Endothelial cell of umbilical vein (primary cell): ENCODE results near the gene CACNA1C. TPM values are rescaled to one million over a fixed set of nuclear protein-coding genes. Genes with fewer than 3 reads are reported as not detected.

Experiments used
- BruUV-seq: library from RNA; stranded (reverse); fragments of 400-500 nt; replicated peaks from 2 replicates; lab custom pipeline; 2021; lab: Mats Ljungman, UMichigan
- CTCF ChIA-PET: fragments of 300-600, 350-600 bp; sonication (Branson Sonifier 250); formaldehyde crosslinking; loops from one replicate; lab custom pipeline; 2021; ENCODE audit warnings: antibody characterized with exemption, inconsistent platforms; lab: Charles Lee
- POLR2A ChIA-PET: fragments of 300-600, 350-600 bp; sonication (Branson Sonifier 250); formaldehyde crosslinking; loops from one replicate; lab custom pipeline; 2021; ENCODE audit warnings: antibody characterized with exemption, inconsistent platforms; lab: Charles Lee
- DNase-seq: peaks from one replicate; pipeline ENCODE4 v3.0.0-alpha.2; 2011; ENCODE audit warnings: low read depth, low spot score
- FAIRE-seq: peaks from 2 replicates; lab custom pipeline; 2011; peaks lifted over from hg19 to GRCh38; lab: Jason Lieb, UNC
- H2AFZ ChIP-seq: 2 replicates; pipeline ENCODE4 v1.6.0; 2012; ENCODE audit warnings: low read depth, low read length, control low read depth, inconsistent platforms
- H3K27ac ChIP-seq: 2 replicates; pipeline ENCODE4 v1.5.1; 2011; ENCODE audit warnings: low read depth, mild to moderate bottlenecking, control low read depth, low read length, moderate library complexity; ENCODE audit not compliant: insufficient read depth
- H3K27me3 ChIP-seq, 2 experiments: 2 replicates each; pipeline versions ENCODE4 v1.6.0 to v1.6.1; 2011; ENCODE audit warnings: low read length in 2 of 2, mixed read lengths in 1 of 2; ENCODE audit not compliant: control insufficient read depth in 2 of 2, insufficient read depth in 2 of 2
- H3K36me3 ChIP-seq, 2 experiments: 2 replicates in 1 of 2; 3 replicates in 1 of 2; pipeline ENCODE4 v1.5.1; 2011; ENCODE audit warnings: low read length in 2 of 2, mild to moderate bottlenecking in 1 of 2, moderate library complexity in 1 of 2; ENCODE audit not compliant: control insufficient read depth in 2 of 2, insufficient read depth in 2 of 2; ENCODE audit errors: extremely low read depth in 1 of 2
- H3K4me1 ChIP-seq: 3 replicates; pipeline ENCODE4 v1.5.1; 2011; ENCODE audit warnings: mild to moderate bottlenecking, low read length; ENCODE audit not compliant: control insufficient read depth, insufficient read depth; ENCODE audit errors: extremely low read depth
- H3K4me2 ChIP-seq: 2 replicates; pipeline ENCODE4 v1.6.1; 2011; ENCODE audit warnings: low read length, control low read depth, mixed read lengths; ENCODE audit not compliant: insufficient read depth
- H3K4me3 ChIP-seq, 3 experiments: fragments of 200-600 bp in 1 of 3; sonication (generic), shearing (Covaris generic) in 1 of 3; replicated peaks in 1 of 3; 2 replicates each; pipeline ENCODE4 v1.5.1; 2011 to 2016; ENCODE audit warnings: control low read depth in 3 of 3, low read length in 3 of 3, mild to moderate bottlenecking in 2 of 3, inconsistent platforms in 1 of 3, low read depth in 1 of 3, moderate library complexity in 1 of 3; ENCODE audit not compliant: insufficient read depth in 1 of 3
- H3K79me2 ChIP-seq: 2 replicates; pipeline ENCODE4 v1.6.0; 2012; ENCODE audit warnings: low read length, inconsistent platforms; ENCODE audit not compliant: control insufficient read depth, insufficient read depth
- H3K9ac ChIP-seq: replicated peaks from 2 replicates; pipeline ENCODE3; 2011; ENCODE audit warnings: low read length, control low read depth; ENCODE audit not compliant: insufficient read depth; ENCODE audit errors: extremely low read depth
- H3K9me1 ChIP-seq: replicated peaks from 3 replicates; pipeline ENCODE4 v1.6.0; 2011; ENCODE audit warnings: mild to moderate bottlenecking, low read length; ENCODE audit not compliant: control insufficient read depth, insufficient read depth; ENCODE audit errors: extremely low read depth
- H3K9me3 ChIP-seq: replicated peaks from 2 replicates; pipeline ENCODE4 v1.5.1; 2012; ENCODE audit warnings: low read length, inconsistent platforms; ENCODE audit not compliant: control insufficient read depth, insufficient read depth
- H4K20me1 ChIP-seq: replicated peaks from 2 replicates; pipeline ENCODE3; 2011; ENCODE audit warnings: mild to moderate bottlenecking, low read length; ENCODE audit not compliant: control insufficient read depth, insufficient read depth; ENCODE audit errors: extremely low read depth
- CTCF ChIP-seq, 2 donors: IDR thresholded peaks; 1 replicate in 1 of 2; 2 replicates in 1 of 2; pipeline ENCODE4 v1.5.1; 2011; ENCODE audit warnings: low read length in 2 of 2, mild to moderate bottlenecking in 2 of 2, moderate library complexity in 2 of 2, control low read depth in 1 of 2, inconsistent platforms in 1 of 2, low read depth in 1 of 2; ENCODE audit not compliant: insufficient read depth in 1 of 2; ENCODE audit errors: extremely low read depth in 1 of 2
- EZH2 ChIP-seq: IDR thresholded peaks from 2 replicates; pipeline ENCODE4 v1.6.1; 2012; ENCODE audit warnings: borderline replicate concordance, low read depth, mild to moderate bottlenecking, moderate library complexity, low read length, inconsistent platforms; ENCODE audit not compliant: severe bottlenecking
- FOS ChIP-seq: IDR thresholded peaks from 2 replicates; pipeline ENCODE4 v1.6.1; 2011; ENCODE audit warnings: mild to moderate bottlenecking, low read length, moderate library complexity, borderline replicate concordance; ENCODE audit not compliant: insufficient read depth
- GATA2 ChIP-seq: IDR thresholded peaks from 2 replicates; pipeline ENCODE4 v1.7.0; 2011; ENCODE audit warnings: low read depth, mild to moderate bottlenecking, moderate library complexity, mixed read lengths, low read length; ENCODE audit not compliant: insufficient read length, insufficient read depth
- JUN ChIP-seq: IDR thresholded peaks from 2 replicates; pipeline ENCODE4 v1.6.1; 2011; ENCODE audit warnings: borderline replicate concordance, low read depth; ENCODE audit not compliant: insufficient read length, insufficient read depth
- MAX ChIP-seq: IDR thresholded peaks from 2 replicates; pipeline ENCODE4 v1.6.1; 2011; ENCODE audit not compliant: insufficient read depth, insufficient read length
- MYC ChIP-seq: IDR thresholded peaks from one replicate; pipeline ENCODE4 v1.6.1; 2011; ENCODE audit warnings: mild to moderate bottlenecking, low read depth, low read length
- POLR2A ChIP-seq: IDR thresholded peaks from 2 replicates; pipeline ENCODE4 v1.6.1; 2012; ENCODE audit warnings: low read depth, mild to moderate bottlenecking, control low read depth, low read length
- POLR2AphosphoS5 ChIP-seq: IDR thresholded peaks from 2 replicates; pipeline ENCODE4 v1.6.1; 2012; ENCODE audit warnings: low read depth, mild to moderate bottlenecking, control low read depth, low read length, moderate library complexity; ENCODE audit not compliant: insufficient read depth
- dilution Hi-C: fragments of 300-500 bp; cut with MboI; formaldehyde crosslinking; loops from one replicate; pipeline ENCODE4 v1.15.0; 2019; ENCODE audit warnings: low sequenced_read_pairs; ENCODE audit not compliant: extremely low pct_ligation_motif_present
- intact Hi-C: fragments of 100-400 bp; cut with micrococcal nuclease; formaldehyde crosslinking; loops from one replicate; pipeline ENCODE4 v1.10.0; 2022
- polyA plus RNA-seq, 4 experiments: library from polyadenylated mRNA; depleted of rRNA in 3 of 4; stranded (reverse) in 3 of 4; unstranded in 1 of 4; fragments of >200 nt; gene quantifications; 2 replicates each; pipeline versions ENCODE4 v1.2.1 to v1.2.3, GENCODE V29; 2011 to 2012; ENCODE audit warnings: missing spikeins in 1 of 4
- total RNA-seq: library from RNA; stranded (reverse); gene quantifications from 2 replicates; pipeline ENCODE4 v1.2.3, GENCODE V29; 2021

CACNA1C gene
- total and polyA plus RNA-seq, 2 donors (not counting 3 experiments of a cell fraction or from before 2014, with no cell fraction given) = not detected

- no peak overlapping the region for H3K4me3 ChIP-seq
- no peak overlapping the region for H3K9ac ChIP-seq
- dilution Hi-C loops (no loop called here), intact Hi-C loops (no loop called here)
- BruUV-seq = no TSS peak
- no peak overlapping the region for H3K27ac ChIP-seq
- H3K4me1 ChIP-seq = no peaks in the 10 kb centered on the region
- H4K20me1 ChIP-seq = no peaks in the 10 kb centered on the region
- no peaks in the 10 kb centered on the region for H3K36me3 ChIP-seq
- H3K9me3 ChIP-seq = no peaks in the 10 kb centered on the region
- no peak overlapping the region for H3K4me2 ChIP-seq
- H2AFZ ChIP-seq = no peak overlapping the region
- FAIRE-seq (no peak), DNase-seq (no peak)
- H3K9me1 ChIP-seq = no peaks in the 10 kb centered on the region
- H3K27me3 ChIP-seq = no peaks in the 10 kb centered on the region
- no peaks in the 10 kb centered on the region for H3K79me2 ChIP-seq
- TF ChIP-seq MAX (no peak), EZH2 (no peak)
- ChIA-PET CTCF (no interaction called here), POLR2A (no interaction called here)
These were observed 175.7 kb downstream of the CACNA1C start for GRCh38 chr12:2228535-2228934.

- Histone ChIP-seq H2AFZ (no peak overlapping the region), H3K27ac (no peak overlapping the region), H3K9ac (no peak overlapping the region), H3K4me1 (no peaks in the 10 kb centered on the region), H3K79me2 (no peaks in the 10 kb centered on the region), H3K36me3 (no peaks in the 10 kb centered on the region), H3K4me3 (peak overlapping the region in 1 of 3 experiments; percentile 3), H3K9me3 (no peaks in the 10 kb centered on the region), H4K20me1 (no peaks in the 10 kb centered on the region), H3K9me1 (no peaks in the 10 kb centered on the region), H3K27me3 (no peaks in the 10 kb centered on the region), H3K4me2 (no peak overlapping the region)
- FAIRE-seq (no peak), DNase-seq (no peak)
- no peak for TF ChIP-seq JUN
- TF ChIP-seq POLR2A = no peak
- TF ChIP-seq MYC = no peak
- TF ChIP-seq CTCF (IDR thresholded peaks at IDR 0.05; ENCODE audit: extremely low read depth in 1 of 2, insufficient read depth in 1 of 2, low read depth in 1 of 2, low read length in 2 of 2) = no peak
- no peak for TF ChIP-seq FOS
- no peak for TF ChIP-seq GATA2
- no peak for TF ChIP-seq EZH2
- no peak for TF ChIP-seq MAX
- no peak for TF ChIP-seq POLR2AphosphoS5
- dilution Hi-C loops (no loop called here), intact Hi-C loops (no loop called here)
- ChIA-PET CTCF (no interaction called here), POLR2A (no interaction called here)
- BruUV-seq = no TSS peak
These were observed 177.1 kb downstream of the CACNA1C start for GRCh38 chr12:2229661-2230539.
